Caco-2 (cell line): ENCODE results near the gene CISD2. TPM values are rescaled to one million over a fixed set of nuclear protein-coding genes. Genes with fewer than 3 reads are reported as not detected.
"Not testable (repeated sequence)": the region's sequence is repeated elsewhere in the genome, so short reads cannot be mapped to it uniquely, and the experiment has no call there.

Experiments
- BruUV-seq: library from RNA; stranded (reverse); fragments of 400-500 nt; replicated peaks from 2 replicates; lab custom pipeline; 2021; lab: Mats Ljungman, UMichigan
- CTCF ChIA-PET: fragments of 300-600 bp; sonication (Branson Sonifier 250); formaldehyde crosslinking; loops from one replicate; lab custom pipeline; 2022; ENCODE audit warnings: antibody characterized with exemption; lab: Charles Lee
- POLR2A ChIA-PET: fragments of 300-600 bp; sonication (Branson Sonifier 250); formaldehyde crosslinking; loops from one replicate; lab custom pipeline; 2022; ENCODE audit warnings: antibody characterized with exemption; lab: Charles Lee
- DNase-seq, 2 experiments: peaks; one replicate each; pipeline versions ENCODE4 v3.0.0 to v3.0.0-alpha.2; 2020 to 2022
- H3K27me3 ChIP-seq: replicated peaks from 2 replicates; pipeline ENCODE4 v1.6.0; 2011; ENCODE audit warnings: low read length; ENCODE audit not compliant: control insufficient read depth, insufficient read depth
- H3K36me3 ChIP-seq: 2 replicates; pipeline ENCODE4 v1.5.1; 2011; ENCODE audit warnings: low read length; ENCODE audit not compliant: control insufficient read depth, insufficient read depth
- H3K4me1 ChIP-seq: fragments of 250-450 bp; sonication (Bioruptor Pico); 2 replicates; pipeline ENCODE4 v1.5.1; 2020; ENCODE audit warnings: mild to moderate bottlenecking
- H3K4me3 ChIP-seq: 2 replicates; pipeline ENCODE4 v1.5.1; 2011; ENCODE audit warnings: low read depth, mild to moderate bottlenecking, control low read depth, low read length
- H3K9me3 ChIP-seq: fragments of 250-450 bp; sonication (Bioruptor Pico); 2 replicates; pipeline ENCODE4 v1.5.1; 2020; ENCODE audit warnings: mild to moderate bottlenecking, moderate library complexity
- H3K27ac Mint-ChIP-seq: one replicate; pipeline ENCODE4 v1.8.0; 2022; ENCODE audit warnings: mixed read lengths; ENCODE audit not compliant: unreplicated experiment
- H3K27me3 Mint-ChIP-seq: one replicate; pipeline ENCODE4 v1.8.0; 2022; ENCODE audit warnings: mixed read lengths; ENCODE audit not compliant: insufficient read depth, unreplicated experiment
- H3K36me3 Mint-ChIP-seq: one replicate; pipeline ENCODE4 v1.8.0; 2022; ENCODE audit warnings: mild to moderate bottlenecking, mixed read lengths; ENCODE audit not compliant: insufficient read depth, unreplicated experiment
- H3K4me1 Mint-ChIP-seq: one replicate; pipeline ENCODE4 v1.8.0; 2022; ENCODE audit warnings: low read depth, mixed read lengths; ENCODE audit not compliant: unreplicated experiment
- H3K4me3 Mint-ChIP-seq: one replicate; pipeline ENCODE4 v1.8.0; 2022; ENCODE audit warnings: mild to moderate bottlenecking, moderate library complexity, mixed read lengths; ENCODE audit not compliant: unreplicated experiment
- H3K9me3 Mint-ChIP-seq: one replicate; pipeline ENCODE4 v1.8.0; 2022; ENCODE audit warnings: mixed read lengths; ENCODE audit not compliant: unreplicated experiment
- CTCF ChIP-seq, 2 experiments: fragments of 200-600 bp in 1 of 2; IDR thresholded peaks; 1 replicate in 1 of 2; 2 replicates in 1 of 2; pipeline versions ENCODE4 v1.5.1 to v1.8.0; 2011 to 2022; ENCODE audit warnings: antibody characterized with exemption in 1 of 2, control low read depth in 1 of 2, inconsistent platforms in 1 of 2, low read depth in 1 of 2, low read length in 1 of 2, mild to moderate bottlenecking in 1 of 2, moderate library complexity in 1 of 2; ENCODE audit not compliant: insufficient read depth in 1 of 2, severe bottlenecking in 1 of 2, unreplicated experiment in 1 of 2
- intact Hi-C: fragments of 100-400 bp; cut with micrococcal nuclease; formaldehyde crosslinking; loops from one replicate; pipeline ENCODE4 v1.10.0; 2022; ENCODE audit not compliant: unreplicated experiment
- total RNA-seq: library from RNA; stranded (reverse); gene quantifications from 2 replicates; pipeline ENCODE4 v1.2.3, GENCODE V29; 2022

CISD2 gene
- total RNA-seq, 1 experiment from 2014 or later: 54.0 TPM

- no peak for DNase-seq
- Mint-ChIP-seq H3K4me3 (no peak overlapping the region), H3K9me3 (peaks cover 20% of the 10 kb centered on the region), H3K4me1 (peaks cover 6% of the 10 kb centered on the region), H3K27me3 (no peaks in the 10 kb centered on the region), H3K36me3 (no peaks in the 10 kb centered on the region), H3K27ac (no peak overlapping the region)
- BruUV-seq: no TSS peak
- Histone ChIP-seq H3K36me3 (no peaks in the 10 kb centered on the region), H3K27me3 (no peaks in the 10 kb centered on the region), H3K9me3 (peaks cover 6% of the 10 kb centered on the region; the same call in 1 of the 2 replicates), H3K4me1 (no peaks in the 10 kb centered on the region), H3K4me3 (no peak overlapping the region)
- intact Hi-C loops: no loop called here
- TF ChIP-seq CTCF (IDR thresholded peaks at IDR 0.05; ENCODE audit: insufficient read depth in 1 of 2, low read depth in 1 of 2, low read length in 1 of 2, severe bottlenecking in 1 of 2, unreplicated experiment in 1 of 2): no peak
- ChIA-PET CTCF (no interaction called here), POLR2A (no interaction called here)
These were observed 8.0 kb upstream of the CISD2 start for GRCh38 chr4:102860611-102861324.

GRCh38 chr4:102862016-102862415 lies 6.8 kb upstream of the CISD2 start:
- CTCF ChIA-PET: no interaction called here
- Histone ChIP-seq H3K27me3 (no peaks in the 10 kb centered on the region), H3K9me3 (peaks cover 6% of the 10 kb centered on the region; the same call in 1 of the 2 replicates), H3K4me1 (no peaks in the 10 kb centered on the region), H3K4me3 (no peak overlapping the region), H3K36me3 (no peaks in the 10 kb centered on the region)
- BruUV-seq: no TSS peak
- no peak for TF ChIP-seq CTCF (IDR thresholded peaks at IDR 0.05; ENCODE audit: insufficient read depth in 1 of 2, low read depth in 1 of 2, low read length in 1 of 2, severe bottlenecking in 1 of 2, unreplicated experiment in 1 of 2)
- no peak overlapping the region for H3K27ac Mint-ChIP-seq
- H3K36me3 Mint-ChIP-seq: no peaks in the 10 kb centered on the region
- H3K9me3 Mint-ChIP-seq: peaks cover 20% of the 10 kb centered on the region
- no peak overlapping the region for H3K4me3 Mint-ChIP-seq
- H3K27me3 Mint-ChIP-seq: no peaks in the 10 kb centered on the region
- intact Hi-C loops: no loop called here
- DNase-seq: no peak
- POLR2A ChIA-PET: no interaction called here
- H3K4me1 Mint-ChIP-seq: peaks cover 6% of the 10 kb centered on the region

- intact Hi-C loops: no loop called here
- H3K4me3 Mint-ChIP-seq: no peak overlapping the region
- Histone ChIP-seq H3K27me3 (no peaks in the 10 kb centered on the region), H3K9me3 (peaks cover 6% of the 10 kb centered on the region; the same call in 1 of the 2 replicates), H3K4me3 (no peak overlapping the region), H3K36me3 (no peaks in the 10 kb centered on the region), H3K4me1 (no peaks in the 10 kb centered on the region)
- no TSS peak for BruUV-seq
- POLR2A ChIA-PET: no interaction called here
- DNase-seq: no peak
- H3K9me3 Mint-ChIP-seq: peaks cover 20% of the 10 kb centered on the region
- CTCF ChIA-PET: no interaction called here
- no peaks in the 10 kb centered on the region for H3K36me3 Mint-ChIP-seq
- TF ChIP-seq CTCF (IDR thresholded peaks at IDR 0.05; ENCODE audit: insufficient read depth in 1 of 2, low read depth in 1 of 2, low read length in 1 of 2, severe bottlenecking in 1 of 2, unreplicated experiment in 1 of 2): no peak
- peaks cover 6% of the 10 kb centered on the region for H3K4me1 Mint-ChIP-seq
- no peak overlapping the region for H3K27ac Mint-ChIP-seq
- no peaks in the 10 kb centered on the region for H3K27me3 Mint-ChIP-seq
These were observed 6.0 kb upstream of the CISD2 start for GRCh38 chr4:102862747-102863146.

GRCh38 chr4:102865327-102865726 lies 3.5 kb upstream of the CISD2 start:
- H3K36me3 ChIP-seq, H3K4me1 ChIP-seq, H3K27me3 ChIP-seq, H3K4me1 Mint-ChIP-seq, H3K27ac Mint-ChIP-seq, DNase-seq, BruUV-seq, H3K4me3 Mint-ChIP-seq, H3K27me3 Mint-ChIP-seq, H3K9me3 ChIP-seq, H3K9me3 Mint-ChIP-seq, H3K4me3 ChIP-seq, CTCF ChIA-PET: not testable (repeated sequence)
- intact Hi-C loops: loop anchor here (5.0 kb wide), 1 partner anchor 142 kb away; no protein-coding TSS in a partner anchor
- H3K36me3 Mint-ChIP-seq: peaks cover 17% of the 10 kb centered on the region
- POLR2A ChIA-PET: interaction anchor here (1.0 kb wide), 1 partner anchor 38 kb away, joined by 4 read pairs; the partner anchor contains the start of gene UBE2D3
